HG02678 (cell line): Measurements from ENCODE around the gene SELENON.

Experiments
- ATAC-seq: cut with Tn5 transposase; IDR thresholded peaks from one replicate; pipeline ENCODE4 v1.9.1; 2021; ENCODE audit warnings: mild to moderate bottlenecking, moderate library complexity; ENCODE audit not compliant: unreplicated experiment

Gene SELENON

DNA sequence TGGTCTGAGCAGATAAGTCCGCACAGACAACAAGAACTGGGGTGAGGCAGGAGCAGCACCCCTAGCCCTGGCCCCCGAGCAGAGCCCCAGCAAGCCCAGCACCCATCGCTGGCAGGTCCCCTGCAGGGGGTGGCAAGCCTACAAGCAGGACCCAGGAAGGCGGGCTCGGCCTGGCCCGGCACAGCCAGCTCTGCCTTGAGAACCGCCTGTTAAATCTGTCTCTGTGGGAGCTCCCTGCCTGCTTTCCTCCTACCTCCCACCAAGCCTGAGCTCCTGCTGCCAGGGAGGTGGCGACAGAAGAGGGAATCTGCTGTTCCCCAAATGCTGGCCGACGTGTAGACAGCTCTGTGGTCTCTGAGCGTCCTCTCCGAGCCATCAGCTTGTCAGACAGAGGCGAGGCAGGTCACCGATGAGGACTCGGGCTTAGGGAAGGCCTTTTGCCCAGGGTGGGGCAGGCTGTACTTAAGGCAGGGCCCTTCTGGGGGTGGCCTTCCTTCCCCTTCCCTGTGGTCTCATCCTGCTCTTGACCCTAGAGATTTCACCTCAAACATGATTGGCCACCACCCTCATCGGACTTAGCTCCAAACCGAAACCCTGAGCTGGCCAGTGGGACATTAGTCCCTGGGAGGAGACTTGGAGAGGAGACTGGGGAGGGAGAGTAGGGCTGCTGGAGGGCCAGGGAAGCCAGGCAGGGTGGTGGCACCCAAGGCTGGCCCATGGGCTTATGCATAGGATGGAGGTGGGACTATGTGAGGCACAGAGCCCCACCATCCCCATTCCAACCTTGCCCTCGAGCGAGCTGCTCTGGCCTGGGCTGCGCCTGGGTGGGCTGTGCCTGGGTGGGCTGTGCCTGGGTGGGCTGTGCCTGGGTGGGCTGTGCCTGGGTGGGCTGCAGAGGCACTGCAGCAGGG, 7.7 kb downstream of the SELENON start:
- no peak for ATAC-seq

DNA sequence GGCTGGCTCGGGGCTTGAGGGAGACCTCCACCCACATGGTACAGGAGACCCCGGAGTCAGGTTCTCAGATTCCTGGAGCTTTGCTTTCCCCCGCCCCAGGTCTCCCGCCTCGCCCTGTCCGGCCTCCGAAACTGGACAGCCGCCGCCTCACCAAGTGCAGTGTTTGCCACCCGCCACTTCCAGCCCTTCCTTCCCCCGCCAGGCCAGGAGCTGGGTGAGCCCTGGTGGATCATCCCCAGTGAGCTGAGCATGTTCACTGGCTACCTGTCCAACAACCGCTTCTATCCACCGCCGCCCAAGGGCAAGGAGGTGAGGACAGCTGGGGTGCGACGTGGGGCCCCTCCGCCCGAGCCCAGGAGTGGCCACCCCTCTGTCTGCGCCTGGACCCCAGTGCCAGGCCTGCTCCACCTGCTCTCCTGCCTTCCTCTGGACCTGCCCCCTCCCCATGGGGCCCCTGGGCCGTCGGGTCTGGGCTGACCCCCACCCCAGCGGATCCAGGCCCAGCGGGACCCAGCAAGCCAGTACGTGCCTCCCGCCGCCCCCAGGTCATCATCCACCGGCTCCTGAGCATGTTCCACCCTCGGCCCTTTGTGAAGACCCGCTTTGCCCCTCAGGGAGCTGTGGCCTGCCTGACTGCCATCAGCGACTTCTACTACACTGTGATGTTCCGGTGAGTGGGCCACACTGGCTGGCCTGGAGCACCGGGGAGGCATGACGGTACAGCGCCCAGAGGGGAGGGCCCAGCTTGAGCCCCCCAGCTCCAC, 8.7 kb downstream of the SELENON start:
- ATAC-seq = no peak

DNA sequence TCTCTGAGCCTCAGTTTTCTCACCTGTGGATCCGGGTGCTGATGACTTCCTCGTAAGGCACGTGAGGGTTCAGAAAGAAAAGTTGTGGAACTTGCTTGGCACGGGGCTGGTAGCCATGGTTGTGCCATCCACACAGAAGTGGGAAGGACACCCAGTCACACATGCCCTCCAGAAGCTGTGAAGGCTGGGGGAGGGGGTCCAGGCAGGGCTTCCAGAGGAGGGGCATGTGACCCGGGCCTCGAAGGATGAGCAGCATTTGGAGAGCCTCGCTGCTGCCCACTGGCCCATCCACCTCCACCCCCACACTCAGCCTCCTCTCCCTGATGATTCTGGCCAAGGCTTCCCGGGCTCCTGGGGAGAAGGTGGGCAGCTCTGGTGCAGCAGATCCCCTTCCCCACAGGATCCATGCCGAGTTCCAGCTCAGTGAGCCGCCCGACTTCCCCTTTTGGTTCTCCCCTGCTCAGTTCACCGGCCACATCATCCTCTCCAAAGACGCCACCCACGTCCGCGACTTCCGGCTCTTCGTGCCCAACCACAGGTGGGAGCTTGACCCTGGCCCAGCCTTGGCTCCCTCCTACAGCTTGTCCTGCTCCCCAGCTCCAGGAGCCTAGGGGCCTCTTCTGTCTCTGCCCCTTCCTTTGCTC, 9.4 kb downstream of the SELENON start:
- no peak for ATAC-seq

DNA sequence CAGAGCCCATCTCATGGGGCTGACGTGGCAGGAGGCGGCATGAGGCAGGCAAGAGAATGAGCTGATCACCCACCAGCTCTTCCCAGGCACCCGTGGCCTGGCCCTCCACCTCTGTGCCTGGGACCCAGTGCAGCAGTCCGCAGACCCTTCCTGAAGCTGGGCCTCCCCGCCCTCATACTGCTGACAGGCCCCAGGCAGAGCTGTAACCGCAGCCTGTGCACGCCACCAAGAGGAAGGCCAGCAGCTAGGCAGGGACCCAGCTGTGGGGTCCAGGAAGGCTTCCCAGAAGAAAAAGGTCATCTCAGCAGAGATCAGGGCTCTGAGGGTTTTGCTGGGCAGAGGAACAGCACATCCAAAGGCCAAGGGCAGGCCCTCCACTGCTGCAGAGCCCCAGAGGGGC, 9.9 kb downstream of the SELENON start:
- ATAC-seq = no peak

DNA sequence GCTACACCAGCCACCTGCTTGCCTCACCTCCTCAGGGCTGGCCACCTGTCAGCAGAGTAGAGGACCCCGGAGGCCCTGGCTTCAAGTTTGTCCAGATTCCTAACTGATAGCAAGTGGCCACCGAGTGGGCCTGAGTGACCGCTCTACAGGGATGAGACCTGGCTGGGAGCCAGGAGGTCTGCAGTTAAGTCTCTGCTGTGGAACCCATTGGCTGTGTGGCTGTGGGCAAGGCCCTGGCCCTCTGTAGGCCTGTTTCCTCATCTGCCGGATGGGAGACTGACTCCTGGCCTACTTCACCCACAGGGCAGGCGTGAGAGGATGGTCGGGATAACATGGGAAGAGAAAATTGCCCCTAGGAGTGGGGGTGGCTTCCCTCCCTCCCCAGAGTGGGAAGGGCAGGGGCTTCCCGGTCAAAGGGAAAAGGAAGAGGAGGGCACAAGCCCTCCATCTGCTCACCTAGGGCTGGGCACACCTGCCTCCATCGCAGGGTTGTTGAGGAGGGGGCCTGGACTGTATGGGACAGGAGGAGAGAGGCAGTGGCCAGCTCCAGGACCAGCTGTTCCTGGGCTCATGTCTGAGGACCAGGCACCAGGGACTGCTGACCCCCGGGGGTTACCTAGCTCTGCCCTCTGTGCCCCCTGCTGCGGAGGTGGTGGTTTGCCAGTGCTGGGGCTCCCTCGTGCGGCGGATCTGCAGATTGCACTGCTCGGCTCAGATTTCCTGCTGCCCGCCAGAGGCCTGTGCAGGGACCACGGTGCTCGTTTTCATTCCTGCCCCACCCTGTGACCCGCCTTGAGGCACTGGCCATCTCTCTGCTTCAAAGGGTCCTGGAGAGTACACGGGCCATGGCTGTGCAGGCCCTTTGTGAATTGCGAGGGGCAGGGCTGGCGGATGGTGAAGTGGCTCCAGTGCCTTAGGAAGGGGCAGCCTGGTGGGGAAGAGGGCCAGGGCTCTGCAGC, 10.6 kb downstream of the SELENON start:
- ATAC-seq = peak; percentile 45

DNA sequence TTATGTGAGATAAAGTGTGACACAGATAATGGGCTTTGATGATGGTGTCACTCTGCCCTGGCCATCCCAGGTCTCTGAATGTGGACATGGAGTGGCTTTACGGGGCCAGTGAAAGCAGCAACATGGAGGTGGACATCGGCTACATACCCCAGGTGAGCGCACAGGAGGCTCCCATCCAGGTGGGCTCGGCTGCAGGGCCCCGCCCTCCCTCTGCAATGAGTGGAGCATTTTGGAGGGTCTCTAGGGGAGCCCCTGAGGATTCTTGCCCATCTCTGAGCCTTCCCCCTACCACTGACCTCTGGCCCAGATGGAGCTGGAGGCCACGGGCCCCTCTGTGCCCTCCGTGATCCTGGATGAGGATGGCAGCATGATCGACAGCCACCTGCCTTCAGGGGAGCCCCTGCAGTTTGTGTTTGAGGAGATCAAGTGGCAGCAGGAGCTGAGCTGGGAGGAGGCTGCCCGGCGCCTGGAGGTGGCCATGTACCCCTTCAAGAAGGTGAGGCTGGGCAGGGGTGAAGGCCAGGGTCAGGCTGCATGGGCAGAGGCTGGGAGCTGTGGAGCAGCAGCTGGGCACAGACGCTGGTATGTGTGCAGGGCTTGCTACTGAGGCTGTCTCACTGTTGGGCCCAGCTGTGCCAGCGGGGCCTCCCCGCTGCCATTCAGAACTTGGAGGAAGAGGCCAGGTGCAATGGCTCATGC, 11.5 kb downstream of the SELENON start:
- ATAC-seq = no peak

DNA sequence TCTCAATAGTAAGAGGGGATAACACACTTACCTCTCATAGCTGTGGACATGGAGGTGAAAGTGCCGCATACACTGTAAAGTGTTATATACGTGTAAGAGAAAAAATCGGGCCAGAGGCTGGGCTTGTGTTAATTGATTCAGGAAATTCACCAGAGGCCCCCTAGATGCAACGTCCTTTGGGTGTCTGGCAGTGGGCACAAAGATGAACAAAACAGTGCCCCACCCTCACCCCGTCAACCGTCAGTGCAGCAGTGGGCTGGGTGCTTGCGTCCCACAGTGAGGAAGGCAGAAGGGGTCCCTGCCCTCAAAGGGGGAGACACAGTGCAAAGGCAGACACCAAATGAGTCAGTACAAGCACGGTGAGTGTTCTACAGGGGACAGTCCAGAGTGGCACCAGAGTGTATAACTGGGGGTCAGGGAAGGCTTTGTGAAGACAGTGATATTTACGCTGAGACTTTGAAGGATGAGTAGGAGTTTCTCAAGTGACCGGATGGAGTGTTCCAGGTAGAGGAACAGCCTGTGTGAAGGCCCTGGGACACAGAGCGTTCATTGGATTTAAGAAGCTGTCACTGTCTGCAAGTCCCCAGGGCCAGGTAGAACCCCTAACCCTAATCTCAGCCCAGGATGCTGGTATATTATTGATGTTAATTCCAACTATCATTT, 13.2 kb downstream of the SELENON start:
- no peak for ATAC-seq

DNA sequence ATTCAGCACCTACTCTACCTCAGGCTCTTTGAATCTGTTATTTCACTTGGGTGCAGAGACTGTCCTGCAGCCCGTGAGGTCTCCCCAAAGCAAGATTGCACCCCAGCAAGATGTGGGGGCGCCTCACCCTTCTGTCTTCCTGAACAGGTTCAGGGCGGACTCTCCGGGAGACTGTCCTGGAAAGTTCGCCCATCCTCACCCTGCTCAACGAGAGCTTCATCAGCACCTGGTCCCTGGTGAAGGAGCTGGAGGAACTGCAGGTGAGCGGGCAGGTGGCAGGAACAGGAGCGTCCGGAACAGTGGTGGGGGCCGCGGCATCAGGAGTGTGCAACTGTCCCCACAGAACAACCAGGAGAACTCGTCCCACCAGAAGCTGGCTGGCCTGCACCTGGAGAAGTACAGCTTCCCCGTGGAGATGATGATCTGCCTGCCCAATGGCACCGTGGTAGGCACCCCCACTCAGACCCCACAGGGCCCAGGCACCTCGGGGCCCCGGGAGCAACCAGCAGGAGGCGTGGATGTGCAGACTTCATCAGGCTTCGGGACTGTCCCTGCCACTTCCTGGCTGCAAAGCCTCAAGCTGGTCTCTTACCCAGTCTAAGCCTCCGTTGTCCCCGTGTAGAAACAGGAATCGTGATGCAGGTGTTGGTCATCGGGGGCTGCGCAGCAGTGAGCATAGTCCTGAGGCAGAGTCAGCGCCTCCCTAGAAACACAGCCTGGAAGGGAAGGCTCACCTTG, 13.9 kb downstream of the SELENON start:
- ATAC-seq = no peak

DNA sequence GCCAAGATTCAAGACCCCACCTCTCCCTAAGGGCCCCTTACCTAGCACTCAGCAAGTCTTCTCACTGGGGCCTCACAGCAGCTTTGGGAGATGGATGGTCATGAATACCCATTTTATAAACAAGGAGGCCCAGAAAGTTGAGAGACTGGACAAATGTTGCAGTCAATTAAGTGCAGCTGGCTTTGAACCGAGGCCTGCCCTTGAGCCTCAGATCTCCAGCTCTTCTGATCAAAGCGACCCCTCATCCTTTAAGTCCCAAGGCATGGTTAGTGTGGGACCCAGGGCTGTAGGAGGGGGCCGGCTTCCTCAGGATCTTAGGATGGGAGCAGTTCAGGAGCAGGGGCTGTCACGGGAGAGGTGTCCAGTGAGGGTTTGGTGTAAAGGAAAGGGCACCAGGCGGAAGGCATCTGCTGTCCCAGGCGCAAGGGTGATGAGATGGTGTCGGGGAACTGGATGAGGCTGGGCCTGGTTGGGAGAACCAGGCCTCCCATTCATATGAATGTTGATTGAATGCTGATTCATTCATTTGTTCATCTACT, 14.6 kb downstream of the SELENON start:
- no peak for ATAC-seq

DNA sequence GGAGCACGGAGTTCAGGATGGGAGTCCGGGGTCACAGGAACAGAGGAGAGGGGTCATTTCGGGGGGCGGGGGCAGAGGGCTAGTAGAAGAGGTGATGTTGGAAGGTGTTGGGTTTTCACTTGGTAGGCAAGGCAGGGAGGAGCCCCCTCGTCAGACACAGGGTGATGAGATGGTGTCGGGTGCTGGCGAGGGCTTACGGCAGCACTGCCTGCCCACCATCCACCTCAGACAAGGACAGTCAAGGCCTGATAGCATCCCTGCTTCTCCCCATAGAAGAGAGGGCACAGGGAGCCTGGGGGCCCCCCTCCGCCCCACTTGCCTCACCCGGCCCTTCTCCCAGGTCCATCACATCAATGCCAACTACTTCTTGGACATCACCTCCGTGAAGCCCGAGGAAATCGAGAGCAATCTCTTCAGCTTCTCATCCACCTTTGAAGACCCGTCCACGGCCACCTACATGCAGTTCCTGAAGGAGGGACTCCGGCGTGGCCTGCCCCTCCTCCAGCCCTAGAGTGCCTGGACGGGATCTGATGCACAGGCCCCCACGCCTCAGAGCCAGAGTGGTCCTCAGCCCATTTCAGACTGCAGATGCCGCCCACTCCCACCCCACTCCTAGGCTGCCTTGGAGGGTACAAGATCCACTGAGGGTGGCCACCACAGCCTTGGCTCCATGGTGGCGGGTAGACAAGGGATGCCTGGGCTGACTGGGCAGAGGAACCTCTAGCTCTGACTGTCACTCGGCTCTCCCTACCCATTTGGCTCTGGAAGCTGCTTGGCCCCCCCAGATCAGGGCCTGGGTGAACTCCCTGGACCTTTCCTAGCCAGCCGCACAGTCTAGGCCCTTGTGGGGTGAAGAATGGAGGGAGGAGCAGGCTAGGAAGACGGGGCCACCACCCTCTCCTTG, 15.5 kb downstream of the SELENON start:
- ATAC-seq = no peak

DNA sequence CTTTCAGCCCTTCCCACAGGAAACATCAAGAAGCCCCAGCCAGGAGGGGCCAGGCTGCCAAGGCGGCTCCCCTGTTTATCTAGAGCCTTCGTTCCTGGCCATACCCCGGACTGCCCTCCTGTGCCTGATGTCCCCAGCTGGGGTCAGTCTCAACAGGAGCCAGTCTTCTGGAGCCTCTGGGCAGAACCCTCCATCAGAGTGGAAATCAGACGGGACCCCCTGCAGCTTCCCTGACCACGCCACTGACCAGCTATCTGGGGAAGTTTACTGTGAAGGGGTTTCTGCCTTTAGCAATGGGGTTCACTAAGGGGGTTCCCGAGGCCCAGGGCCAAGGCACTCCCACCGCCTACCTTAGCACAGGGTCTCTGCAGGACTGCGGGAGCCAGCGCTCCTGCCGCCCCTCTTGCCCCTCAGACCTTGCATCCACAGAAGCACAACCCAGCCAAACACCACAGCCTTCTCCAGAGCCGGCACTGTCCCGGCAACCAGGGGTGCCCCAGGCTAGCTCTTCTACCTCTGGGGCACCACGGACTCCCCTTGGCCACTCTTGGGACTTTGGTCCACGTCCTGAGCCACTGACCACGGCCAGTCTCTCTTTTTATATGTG, 16.2 kb downstream of the SELENON start:
- no peak for ATAC-seq

DNA sequence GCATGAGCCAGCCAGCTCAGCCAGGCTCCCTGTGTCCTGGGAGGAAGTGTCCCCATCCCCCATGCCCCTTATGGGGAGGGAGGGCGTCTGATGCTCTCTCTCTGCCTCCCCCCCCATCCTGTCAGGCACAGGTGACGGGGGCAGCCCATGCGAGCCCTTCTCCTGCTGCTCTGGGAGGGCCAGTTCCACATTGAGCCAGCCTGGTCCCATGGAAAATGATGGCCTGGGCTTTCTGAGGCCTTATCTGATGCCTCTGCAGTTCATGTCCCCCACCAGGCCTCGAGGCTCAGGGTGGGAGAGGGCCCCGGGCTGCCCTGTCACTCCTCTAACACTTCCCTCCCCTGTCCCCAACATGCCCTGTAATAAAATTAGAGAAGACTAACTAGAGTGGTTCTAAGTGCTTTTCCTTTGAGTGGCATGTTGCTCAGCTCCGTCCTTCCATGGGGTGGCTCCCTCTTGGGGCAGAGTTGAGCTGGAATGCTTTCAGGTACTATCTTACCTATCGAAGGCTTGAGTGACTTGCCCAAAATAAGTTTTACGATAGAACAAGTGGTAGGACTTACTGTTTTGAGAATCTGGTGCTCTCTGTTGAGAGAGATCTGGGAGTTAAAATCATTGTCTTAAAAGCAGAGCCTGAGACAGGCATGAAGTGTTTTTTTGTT, 18.0 kb downstream of the SELENON start:
- ATAC-seq = no peak

DNA sequence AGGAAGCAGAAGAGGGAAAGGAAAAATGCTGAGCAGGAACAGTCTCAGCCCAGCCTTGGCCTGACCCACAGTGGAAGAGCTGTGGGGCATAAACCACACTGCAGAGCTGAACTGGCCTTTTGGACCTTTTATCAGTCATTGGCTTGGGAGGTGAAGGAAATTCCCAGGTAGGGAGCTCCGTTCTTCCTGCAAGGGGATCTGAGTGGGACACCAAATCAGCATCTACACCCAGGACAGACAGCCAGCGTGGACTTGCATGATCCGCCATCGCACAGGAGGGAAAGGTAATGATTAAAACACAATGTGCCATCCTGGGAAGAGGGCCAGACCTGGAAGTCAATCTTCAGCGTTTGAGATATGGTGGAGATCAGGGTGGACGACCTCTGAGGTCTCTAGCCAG, 18.6 kb downstream of the SELENON start:
- no peak for ATAC-seq

DNA sequence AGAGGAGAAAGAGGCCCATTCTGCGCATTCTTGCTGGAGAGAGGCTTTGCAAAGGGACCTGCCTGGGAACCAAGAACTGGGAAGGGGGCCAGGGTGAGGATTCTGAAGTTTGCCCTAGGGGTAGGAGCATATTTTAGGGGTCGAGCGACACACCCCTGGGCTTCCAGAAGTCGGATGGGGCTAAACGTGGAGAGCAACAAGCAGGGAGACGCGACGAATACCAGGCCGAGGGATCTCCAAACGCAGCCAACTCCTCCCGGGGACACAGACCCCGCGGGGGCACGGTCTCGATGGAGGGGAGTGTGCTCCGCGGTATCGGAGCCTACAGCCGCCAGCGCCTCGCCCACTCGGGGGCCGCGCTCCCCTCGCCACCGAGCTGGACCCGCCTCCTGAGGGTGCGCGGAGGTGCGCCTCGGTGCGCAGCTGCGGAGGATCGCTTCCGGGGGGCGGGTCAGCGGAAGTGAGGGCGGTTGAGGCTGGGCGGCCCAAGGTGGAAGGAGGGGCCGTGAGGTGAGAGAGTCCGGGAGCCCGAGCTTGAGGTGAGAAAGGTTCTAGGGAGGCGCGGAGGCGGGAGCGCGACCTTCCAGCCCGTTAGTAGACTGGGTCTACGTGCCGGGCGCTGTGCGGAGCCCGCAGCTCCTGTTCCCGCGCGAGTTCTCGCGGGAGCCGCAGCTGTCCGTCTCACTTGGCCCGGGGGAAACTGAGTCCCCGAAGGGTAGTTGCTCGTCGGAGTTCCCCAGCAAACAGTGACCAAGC, 19.7 kb downstream of the SELENON start, which contains the start of gene MTFR1L:
MTFR1L (plus strand) TSS at position 464 of the 756 bp plus-strand sequence. CDS start 3,151 bp downstream, outside the sequence.
- ATAC-seq = peak; percentile 89
